ENCODE measurements around the gene ATF6B. TPM values are rescaled to one million over a fixed set of nuclear protein-coding genes. Genes with fewer than 3 reads are reported as not detected.

The ATF6B gene
- total and polyA plus RNA-seq, 2 of the 13 experiments (the other 11 are each of a cell fraction or from before 2014, with no cell fraction given): 18.1 to 44.0 TPM

GRCh38 chr6:32085759-32086459 is 42.1 kb downstream of the ATF6B start (continued):
- TF ChIP-seq SNAI1 (CRISPR knock-in tag; IDR thresholded peaks at IDR 0.05; ENCODE audit: borderline replicate concordance) (no peak), BRCA1 (CRISPR knock-in tag; IDR thresholded peaks at IDR 0.05) (no peak), CEBPG (CRISPR knock-in tag; IDR thresholded peaks at IDR 0.05) (no peak), PHB2 (IDR thresholded peaks at IDR 0.05; ENCODE audit: partially characterized antibody) (no peak), TRIM24 (CRISPR knock-in tag; IDR thresholded peaks at IDR 0.05) (no peak), RAD21 (CRISPR knock-in tag; IDR thresholded peaks at IDR 0.05) (no peak), ARNTL (CRISPR knock-in tag; IDR thresholded peaks at IDR 0.05) (no peak), ZNF275 (CRISPR knock-in tag; IDR thresholded peaks at IDR 0.05; ENCODE audit: borderline replicate concordance) (no peak), U2AF1 (optimal IDR thresholded peaks at IDR 0.05; ENCODE audit: low read depth, low read length) (no peak), YEATS2 (CRISPR knock-in tag; IDR thresholded peaks at IDR 0.05; ENCODE audit: borderline replicate concordance) (no peak), SETDB1 (CRISPR knock-in tag; IDR thresholded peaks at IDR 0.05; ENCODE audit: borderline replicate concordance) (no peak), ZNF577 (CRISPR knock-in tag; IDR thresholded peaks at IDR 0.05; ENCODE audit: borderline replicate concordance, low read depth) (no peak), HNRNPLL (IDR thresholded peaks at IDR 0.05; ENCODE audit: low read depth, low read length, poor library complexity, severe bottlenecking) (peak; percentile 23), ESRRA (CRISPR knock-in tag; IDR thresholded peaks at IDR 0.05; ENCODE audit: low read depth) (no peak), AHDC1 (CRISPR knock-in tag; IDR thresholded peaks at IDR 0.05; ENCODE audit: borderline replicate concordance) (no peak)
- TF ChIP-seq, protein P1, sequence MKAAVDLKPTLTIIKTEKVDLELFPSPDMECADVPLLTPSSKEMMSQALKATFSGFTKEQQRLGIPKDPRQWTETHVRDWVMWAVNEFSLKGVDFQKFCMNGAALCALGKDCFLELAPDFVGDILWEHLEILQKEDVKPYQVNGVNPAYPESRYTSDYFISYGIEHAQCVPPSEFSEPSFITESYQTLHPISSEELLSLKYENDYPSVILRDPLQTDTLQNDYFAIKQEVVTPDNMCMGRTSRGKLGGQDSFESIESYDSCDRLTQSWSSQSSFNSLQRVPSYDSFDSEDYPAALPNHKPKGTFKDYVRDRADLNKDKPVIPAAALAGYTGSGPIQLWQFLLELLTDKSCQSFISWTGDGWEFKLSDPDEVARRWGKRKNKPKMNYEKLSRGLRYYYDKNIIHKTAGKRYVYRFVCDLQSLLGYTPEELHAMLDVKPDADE (CRISPR knock-in tag; IDR thresholded peaks at IDR 0.05): no peak
- TF ChIP-seq, protein P2, sequence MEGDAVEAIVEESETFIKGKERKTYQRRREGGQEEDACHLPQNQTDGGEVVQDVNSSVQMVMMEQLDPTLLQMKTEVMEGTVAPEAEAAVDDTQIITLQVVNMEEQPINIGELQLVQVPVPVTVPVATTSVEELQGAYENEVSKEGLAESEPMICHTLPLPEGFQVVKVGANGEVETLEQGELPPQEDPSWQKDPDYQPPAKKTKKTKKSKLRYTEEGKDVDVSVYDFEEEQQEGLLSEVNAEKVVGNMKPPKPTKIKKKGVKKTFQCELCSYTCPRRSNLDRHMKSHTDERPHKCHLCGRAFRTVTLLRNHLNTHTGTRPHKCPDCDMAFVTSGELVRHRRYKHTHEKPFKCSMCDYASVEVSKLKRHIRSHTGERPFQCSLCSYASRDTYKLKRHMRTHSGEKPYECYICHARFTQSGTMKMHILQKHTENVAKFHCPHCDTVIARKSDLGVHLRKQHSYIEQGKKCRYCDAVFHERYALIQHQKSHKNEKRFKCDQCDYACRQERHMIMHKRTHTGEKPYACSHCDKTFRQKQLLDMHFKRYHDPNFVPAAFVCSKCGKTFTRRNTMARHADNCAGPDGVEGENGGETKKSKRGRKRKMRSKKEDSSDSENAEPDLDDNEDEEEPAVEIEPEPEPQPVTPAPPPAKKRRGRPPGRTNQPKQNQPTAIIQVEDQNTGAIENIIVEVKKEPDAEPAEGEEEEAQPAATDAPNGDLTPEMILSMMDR (CRISPR knock-in tag; IDR thresholded peaks at IDR 0.05): peak; percentile 38
- TF ChIP-seq, protein P3, sequence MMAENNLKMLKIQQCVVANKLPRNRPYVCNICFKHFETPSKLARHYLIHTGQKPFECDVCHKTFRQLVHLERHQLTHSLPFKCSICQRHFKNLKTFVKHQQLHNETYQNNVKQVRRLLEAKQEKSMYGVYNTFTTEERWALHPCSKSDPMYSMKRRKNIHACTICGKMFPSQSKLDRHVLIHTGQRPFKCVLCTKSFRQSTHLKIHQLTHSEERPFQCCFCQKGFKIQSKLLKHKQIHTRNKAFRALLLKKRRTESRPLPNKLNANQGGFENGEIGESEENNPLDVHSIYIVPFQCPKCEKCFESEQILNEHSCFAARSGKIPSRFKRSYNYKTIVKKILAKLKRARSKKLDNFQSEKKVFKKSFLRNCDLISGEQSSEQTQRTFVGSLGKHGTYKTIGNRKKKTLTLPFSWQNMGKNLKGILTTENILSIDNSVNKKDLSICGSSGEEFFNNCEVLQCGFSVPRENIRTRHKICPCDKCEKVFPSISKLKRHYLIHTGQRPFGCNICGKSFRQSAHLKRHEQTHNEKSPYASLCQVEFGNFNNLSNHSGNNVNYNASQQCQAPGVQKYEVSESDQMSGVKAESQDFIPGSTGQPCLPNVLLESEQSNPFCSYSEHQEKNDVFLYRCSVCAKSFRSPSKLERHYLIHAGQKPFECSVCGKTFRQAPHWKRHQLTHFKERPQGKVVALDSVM (CRISPR knock-in tag; IDR thresholded peaks at IDR 0.05): no peak

All from HepG2 (cell line).